H1 (cell line): ENCODE data around the gene ANKRD12. TPM values are rescaled to one million over a fixed set of nuclear protein-coding genes. Genes with fewer than 3 reads are reported as not detected.

Experiments
- ATF3 ChIP-seq: IDR thresholded peaks from 2 replicates; pipeline ENCODE4 v1.6.1; 2011; ENCODE audit warnings: low read depth, mild to moderate bottlenecking, low read length; ENCODE audit not compliant: insufficient read depth
- SIRT6 ChIP-seq: IDR thresholded peaks from one replicate; pipeline ENCODE4 v1.7.1; 2012; ENCODE audit warnings: low read length, inconsistent platforms
- SRF ChIP-seq: IDR thresholded peaks from 2 replicates; pipeline ENCODE4 v1.6.1; 2011; ENCODE audit warnings: mild to moderate bottlenecking, low read depth, low read length, moderate library complexity
- polyA plus RNA-seq, 7 experiments: library from polyadenylated mRNA; depleted of rRNA in 3 of 7; stranded (reverse) in 5 of 7; unstranded in 2 of 7; fragments of >200 nt in 5 of 7; fragments of 200-250 nt in 2 of 7; gene quantifications; 1 replicate in 5 of 7; 2 replicates in 1 of 7; 4 replicates in 1 of 7; pipeline versions ENCODE4 v1.2.1 to v1.2.3, GENCODE V29; 2011 to 2013; ENCODE audit warnings: missing spikeins in 2 of 7, mixed read lengths in 2 of 7
- total RNA-seq: library from RNA; stranded (reverse); fragmentation: NEBNext Ultra II Directional; extraction: Animal tissue kit (Norgen Biotek cat#: 25700); gene quantifications from 2 replicates; pipeline ENCODE4 v1.2.1, GENCODE V29; 2021

Gene ANKRD12
- total and polyA plus RNA-seq, 2 of the 8 experiments (the other 6 are each of a cell fraction or from before 2014, with no cell fraction given): 2.6 to 37.9 TPM

GRCh38 chr18:9297007-9297393 is 160.4 kb downstream of the ANKRD12 start (continued):
- TF ChIP-seq ATF3: no peak
- TF ChIP-seq SIRT6: no peak
- no peak for TF ChIP-seq SRF
